B cell (primary cell): ENCODE results near the gene ZCCHC2. TPM values are rescaled to one million over a fixed set of nuclear protein-coding genes. Genes with fewer than 3 reads are reported as not detected.

Experiments
- ATAC-seq: fragments of 200-7000 bp; cut with Tn5 transposase; one replicate; pipeline ENCODE4 v1.10.0; 2021; ENCODE audit warnings: low read depth, mild to moderate bottlenecking, moderate number of reproducible peaks, moderate library complexity
- CTCF ChIA-PET: fragments of 350-600 bp; sonication (Branson Sonifier 250); formaldehyde crosslinking; loops from one replicate; lab custom pipeline; 2021; ENCODE audit warnings: antibody characterized with exemption, inconsistent platforms; lab: Charles Lee
- POLR2A ChIA-PET: fragments of 350-600 bp; sonication (Branson Sonifier 250); formaldehyde crosslinking; loops from one replicate; lab custom pipeline; 2021; ENCODE audit warnings: antibody characterized with exemption; lab: Charles Lee
- DNase-seq: peaks from one replicate; pipeline ENCODE4 v3.0.0; 2013
- H2AFZ ChIP-seq: 2 replicates; pipeline ENCODE4 v1.6.1; 2012; ENCODE audit warnings: mild to moderate bottlenecking, low read depth, low read length; ENCODE audit not compliant: insufficient read depth, poor library complexity, severe bottlenecking
- H3K27ac ChIP-seq, 2 donors: 1 replicate in 1 of 2; 2 replicates in 1 of 2; pipeline ENCODE4 v1.5.1; 2012 to 2013; ENCODE audit warnings: low read length in 2 of 2, mild to moderate bottlenecking in 2 of 2, moderate library complexity in 1 of 2
- H3K27me3 ChIP-seq, 4 experiments: fragments of 200-600 bp in 1 of 4; sonication (generic) in 1 of 4; replicated peaks in 1 of 4; 1 replicate in 2 of 4; 2 replicates in 2 of 4; pipeline versions ENCODE4 v1.6.1 to v1.7.0; 2013 to 2016; ENCODE audit warnings: low read length in 3 of 4, mild to moderate bottlenecking in 2 of 4, mixed read lengths in 1 of 4, moderate library complexity in 1 of 4; ENCODE audit not compliant: insufficient read depth in 4 of 4, control insufficient read depth in 3 of 4; ENCODE audit errors: control extremely low read depth in 1 of 4
- H3K36me3 ChIP-seq, 2 experiments: replicated peaks in 1 of 2; 1 replicate in 1 of 2; 2 replicates in 1 of 2; pipeline versions ENCODE4 v1.6.1 to v1.7.1; 2013; ENCODE audit warnings: low read length in 1 of 2; ENCODE audit not compliant: insufficient read depth in 2 of 2, control insufficient read depth in 1 of 2; ENCODE audit errors: control extremely low read depth in 1 of 2, extremely low read depth in 1 of 2
- H3K4me1 ChIP-seq, 2 donors: fragments of 200-600 bp in 1 of 2; sonication (generic) in 1 of 2; 1 replicate in 1 of 2; 2 replicates in 1 of 2; pipeline versions ENCODE4 v1.5.1 to v1.6.1; 2013 to 2017; ENCODE audit warnings: low read length in 2 of 2; ENCODE audit not compliant: control insufficient read depth in 2 of 2, insufficient read depth in 2 of 2
- H3K4me2 ChIP-seq: replicated peaks from 2 replicates; pipeline ENCODE3; 2012; ENCODE audit warnings: mild to moderate bottlenecking, low read depth, low read length; ENCODE audit not compliant: poor library complexity, severe bottlenecking
- H3K4me3 ChIP-seq, 5 experiments: fragments of 200-600 bp in 1 of 5; sonication (generic) in 1 of 5; 1 replicate in 3 of 5; 2 replicates in 2 of 5; pipeline versions ENCODE4 v1.5.1 to v1.7.0; 2011 to 2016; ENCODE audit warnings: low read length in 4 of 5, mild to moderate bottlenecking in 4 of 5, low read depth in 2 of 5, control low read depth in 1 of 5, moderate library complexity in 1 of 5; ENCODE audit not compliant: insufficient read depth in 1 of 5; ENCODE audit errors: control extremely low read depth in 1 of 5, extremely low read depth in 1 of 5
- H3K79me2 ChIP-seq: fragments of 200-600 bp; sonication (generic); one replicate; pipeline ENCODE4 v1.6.0; 2016; ENCODE audit warnings: low read length; ENCODE audit not compliant: control insufficient read depth, insufficient read depth
- H3K9ac ChIP-seq: fragments of 200-600 bp; sonication (generic); 2 replicates; pipeline ENCODE4 v1.6.1; 2017; ENCODE audit warnings: mild to moderate bottlenecking, low read length, moderate library complexity
- H3K9me3 ChIP-seq, 3 donors: one replicate each; pipeline versions ENCODE4 v1.6.1 to v1.7.1; 2013; ENCODE audit warnings: low read length in 2 of 3; ENCODE audit not compliant: control insufficient read depth in 2 of 3, insufficient read depth in 1 of 3; ENCODE audit errors: control extremely low read depth in 1 of 3
- H4K20me1 ChIP-seq: 2 replicates; pipeline ENCODE4 v1.6.0; 2012; ENCODE audit warnings: mild to moderate bottlenecking, low read length; ENCODE audit not compliant: insufficient read depth, control insufficient read depth, poor library complexity, severe bottlenecking
- H3K27ac Mint-ChIP-seq: one replicate; pipeline ENCODE4 v1.8.0; 2021; ENCODE audit warnings: mixed read lengths
- H3K27me3 Mint-ChIP-seq: one replicate; pipeline ENCODE4 v1.8.0; 2021; ENCODE audit warnings: mixed read lengths
- H3K4me1 Mint-ChIP-seq: one replicate; pipeline ENCODE4 v1.8.0; 2021; ENCODE audit warnings: mixed read lengths
- H3K4me3 Mint-ChIP-seq: one replicate; pipeline ENCODE4 v1.8.0; 2021; ENCODE audit warnings: mixed read lengths
- H3K9me3 Mint-ChIP-seq: one replicate; pipeline ENCODE4 v1.8.0; 2022; ENCODE audit warnings: mixed read lengths; ENCODE audit not compliant: insufficient read depth
- EZH2 ChIP-seq: IDR thresholded peaks from 2 replicates; pipeline ENCODE4 v1.6.1; 2012; ENCODE audit warnings: borderline replicate concordance, low read depth, mild to moderate bottlenecking, moderate library complexity, low read length; ENCODE audit not compliant: insufficient read depth, poor library complexity, severe bottlenecking
- WGBS: methylation state at CpG from one replicate; pipeline ENCODE4 v1.1.5; 2013; ENCODE audit warnings: missing lambda C conversion rate; ENCODE audit not compliant: insufficient coverage; 5-methylcytosine and 5-hydroxymethylcytosine counted together
- intact Hi-C: fragments of 100-400 bp; cut with micrococcal nuclease; formaldehyde crosslinking; loops from one replicate; pipeline ENCODE4 v1.10.0; 2022
- polyA plus RNA-seq: library from polyadenylated mRNA; depleted of rRNA; stranded (reverse); fragments of >200 nt; gene quantifications from 2 replicates; pipeline ENCODE4 v1.2.3, GENCODE V29; 2012
- total RNA-seq, 2 donors: library from RNA; stranded (reverse); fragments of 120-200 nt in 1 of 2; gene quantifications; 1 replicate in 1 of 2; 2 replicates in 1 of 2; pipeline versions ENCODE4 v1.2.3 to v1.2.4, GENCODE V29; 2013 to 2022
- TF ChIP-seq, protein P1 (sequence below): fragments of 200-600 bp; IDR thresholded peaks from one replicate; pipeline ENCODE4 v1.8.0; 2022; ENCODE audit warnings: antibody characterized with exemption, mild to moderate bottlenecking

The ZCCHC2 gene
- total and polyA plus RNA-seq, 2 donors (not counting 1 experiment from before 2014, with no cell fraction given): 24.5 to 53.7 TPM

DNA sequence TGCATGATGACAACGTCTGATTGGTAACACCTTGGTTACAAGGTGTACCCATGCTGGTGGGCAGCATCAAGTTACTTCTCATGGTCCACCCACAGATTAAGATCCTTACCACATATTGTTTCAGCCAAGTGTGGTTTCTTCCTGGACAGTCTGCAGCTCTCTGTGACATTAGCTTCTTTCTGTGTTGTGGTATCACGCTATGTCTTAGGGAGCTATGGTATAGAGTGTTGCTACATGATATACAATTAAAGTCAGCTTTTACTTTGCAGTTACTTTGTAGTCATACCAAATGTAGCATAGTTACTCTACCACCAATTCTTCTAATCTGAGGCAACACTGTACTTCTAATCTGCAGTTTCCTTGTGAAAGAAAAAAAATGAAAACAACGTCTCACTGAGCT lies 48.8 kb downstream of the ZCCHC2 start:
- Histone ChIP-seq H4K20me1 (peaks cover 3% of the 10 kb centered on the region), H3K9ac (no peak overlapping the region), H3K9me3 (no peaks in the 10 kb centered on the region), H3K27ac (no peak overlapping the region), H2AFZ (no peak overlapping the region), H3K79me2 (no peaks in the 10 kb centered on the region), H3K36me3 (peaks cover 15 to 85% of the 10 kb centered on the region in 2 experiments), H3K27me3 (no peaks in the 10 kb centered on the region), H3K4me2 (no peak overlapping the region), H3K4me3 (no peak overlapping the region), H3K4me1 (no peaks in the 10 kb centered on the region)
- Mint-ChIP-seq H3K27me3 (no peaks in the 10 kb centered on the region), H3K4me3 (no peak overlapping the region), H3K4me1 (peaks cover 11% of the 10 kb centered on the region), H3K27ac (no peak overlapping the region), H3K9me3 (no peaks in the 10 kb centered on the region)
- CTCF ChIA-PET: interaction anchor here (0.5 to 1.1 kb wide), 2 partner anchors 12 to 276 kb away, joined by 3 read pairs; no protein-coding TSS in a partner anchor
- ATAC-seq: no peak
- POLR2A ChIA-PET: no interaction called here
- no peak for TF ChIP-seq EZH2
- intact Hi-C loops: no loop called here
- no CpG with 5 or more reads among the region's 3 CpGs for WGBS
- no peak for DNase-seq

DNA sequence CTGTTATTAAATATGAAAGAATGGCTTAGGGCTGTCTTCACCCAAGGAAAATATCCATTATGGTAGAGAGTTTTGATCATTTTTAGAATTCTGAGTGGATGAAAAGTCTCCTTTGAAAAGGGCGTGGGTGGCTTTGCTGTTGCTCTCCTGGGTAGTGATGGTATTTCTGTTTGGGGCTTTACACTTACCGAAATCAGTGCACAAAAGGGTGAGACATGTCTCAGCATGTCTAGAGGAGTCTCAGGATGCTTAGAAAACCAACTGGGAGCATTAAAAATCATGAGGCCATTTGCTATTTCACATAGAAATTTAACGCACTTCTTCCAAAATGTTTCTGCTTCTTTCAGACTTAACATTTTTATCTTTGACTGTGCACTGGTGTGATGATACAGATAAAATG lies 49.6 kb downstream of the ZCCHC2 start:
- Mint-ChIP-seq H3K27ac (no peak overlapping the region), H3K4me3 (no peak overlapping the region), H3K27me3 (no peaks in the 10 kb centered on the region), H3K4me1 (peaks cover 18% of the 10 kb centered on the region), H3K9me3 (no peaks in the 10 kb centered on the region)
- POLR2A ChIA-PET: no interaction called here
- ATAC-seq: no peak
- 100% methylated on average over 2 of the region's 3 CpGs for WGBS
- Histone ChIP-seq H3K4me1 (no peaks in the 10 kb centered on the region), H3K36me3 (peaks cover 15 to 86% of the 10 kb centered on the region in 2 experiments), H3K27me3 (no peaks in the 10 kb centered on the region), H3K9ac (no peak overlapping the region), H3K9me3 (no peaks in the 10 kb centered on the region), H4K20me1 (peaks cover 3% of the 10 kb centered on the region), H3K79me2 (no peaks in the 10 kb centered on the region), H3K4me2 (no peak overlapping the region), H2AFZ (no peak overlapping the region), H3K4me3 (no peak overlapping the region), H3K27ac (no peak overlapping the region)
- CTCF ChIA-PET: no interaction called here
- DNase-seq: no peak
- TF ChIP-seq, protein P1, sequence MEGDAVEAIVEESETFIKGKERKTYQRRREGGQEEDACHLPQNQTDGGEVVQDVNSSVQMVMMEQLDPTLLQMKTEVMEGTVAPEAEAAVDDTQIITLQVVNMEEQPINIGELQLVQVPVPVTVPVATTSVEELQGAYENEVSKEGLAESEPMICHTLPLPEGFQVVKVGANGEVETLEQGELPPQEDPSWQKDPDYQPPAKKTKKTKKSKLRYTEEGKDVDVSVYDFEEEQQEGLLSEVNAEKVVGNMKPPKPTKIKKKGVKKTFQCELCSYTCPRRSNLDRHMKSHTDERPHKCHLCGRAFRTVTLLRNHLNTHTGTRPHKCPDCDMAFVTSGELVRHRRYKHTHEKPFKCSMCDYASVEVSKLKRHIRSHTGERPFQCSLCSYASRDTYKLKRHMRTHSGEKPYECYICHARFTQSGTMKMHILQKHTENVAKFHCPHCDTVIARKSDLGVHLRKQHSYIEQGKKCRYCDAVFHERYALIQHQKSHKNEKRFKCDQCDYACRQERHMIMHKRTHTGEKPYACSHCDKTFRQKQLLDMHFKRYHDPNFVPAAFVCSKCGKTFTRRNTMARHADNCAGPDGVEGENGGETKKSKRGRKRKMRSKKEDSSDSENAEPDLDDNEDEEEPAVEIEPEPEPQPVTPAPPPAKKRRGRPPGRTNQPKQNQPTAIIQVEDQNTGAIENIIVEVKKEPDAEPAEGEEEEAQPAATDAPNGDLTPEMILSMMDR: no peak
- no peak for TF ChIP-seq EZH2
- intact Hi-C loops: no loop called here
